Right lobe of liver (tissue), 4 donors: ENCODE results near the gene SMARCA2.

ENCODE experiments used
- POLR2A ChIP-seq: fragments of 450-650 bp; IDR thresholded peaks from one replicate; pipeline ENCODE4 v1.6.1; 2017; ENCODE audit warnings: antibody characterized with exemption, mild to moderate bottlenecking
- TF ChIP-seq, protein P1 (sequence below), 4 donors: fragments of 200-600 bp in 3 of 4; fragments of 450-650 bp in 1 of 4; IDR thresholded peaks; one replicate each; pipeline versions ENCODE4 v1.5.1 to v1.8.0; 2016 to 2022; ENCODE audit warnings: antibody characterized with exemption in 4 of 4, mild to moderate bottlenecking in 2 of 4
- donor health status: DM: no; HTN: no; CAD: no.
- donor health status: DM: no; HTN: no; CAD: no.
- donor health status: DM: no; HTN: yes; CAD: no.

DNA sequence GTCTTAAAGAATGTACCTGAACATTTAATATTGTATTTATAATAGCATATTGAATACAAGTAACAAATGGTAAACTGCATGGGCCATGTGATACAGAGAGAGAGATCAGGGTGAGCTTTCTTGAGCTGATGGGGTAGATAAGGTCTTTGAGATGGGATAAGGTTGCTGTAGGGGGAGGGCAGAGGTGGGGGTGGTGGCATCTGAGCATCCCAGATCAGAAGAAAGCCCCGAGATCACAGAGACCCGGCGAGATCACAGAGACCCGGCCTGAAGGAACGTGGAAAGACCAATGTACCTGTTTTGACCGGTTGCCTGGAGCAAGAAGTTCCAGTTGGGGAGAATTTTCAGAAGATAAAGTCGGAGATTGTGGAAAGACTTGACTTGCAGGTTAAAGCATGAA lies 6.6 kb downstream of the SMARCA2 start:
- TF ChIP-seq, protein P1, sequence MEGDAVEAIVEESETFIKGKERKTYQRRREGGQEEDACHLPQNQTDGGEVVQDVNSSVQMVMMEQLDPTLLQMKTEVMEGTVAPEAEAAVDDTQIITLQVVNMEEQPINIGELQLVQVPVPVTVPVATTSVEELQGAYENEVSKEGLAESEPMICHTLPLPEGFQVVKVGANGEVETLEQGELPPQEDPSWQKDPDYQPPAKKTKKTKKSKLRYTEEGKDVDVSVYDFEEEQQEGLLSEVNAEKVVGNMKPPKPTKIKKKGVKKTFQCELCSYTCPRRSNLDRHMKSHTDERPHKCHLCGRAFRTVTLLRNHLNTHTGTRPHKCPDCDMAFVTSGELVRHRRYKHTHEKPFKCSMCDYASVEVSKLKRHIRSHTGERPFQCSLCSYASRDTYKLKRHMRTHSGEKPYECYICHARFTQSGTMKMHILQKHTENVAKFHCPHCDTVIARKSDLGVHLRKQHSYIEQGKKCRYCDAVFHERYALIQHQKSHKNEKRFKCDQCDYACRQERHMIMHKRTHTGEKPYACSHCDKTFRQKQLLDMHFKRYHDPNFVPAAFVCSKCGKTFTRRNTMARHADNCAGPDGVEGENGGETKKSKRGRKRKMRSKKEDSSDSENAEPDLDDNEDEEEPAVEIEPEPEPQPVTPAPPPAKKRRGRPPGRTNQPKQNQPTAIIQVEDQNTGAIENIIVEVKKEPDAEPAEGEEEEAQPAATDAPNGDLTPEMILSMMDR (IDR thresholded peaks at IDR 0.05), result no peak
- TF ChIP-seq POLR2A, result no peak
